GM12878 (cell line): ENCODE data around the gene BAG5. TPM values are rescaled to one million over a fixed set of nuclear protein-coding genes. Genes with fewer than 3 reads are reported as not detected.

Experiments used
- ATF2 ChIP-seq: IDR thresholded peaks from 2 replicates; pipeline ENCODE4 v1.6.1; 2012; ENCODE audit warnings: low read length, inconsistent platforms
- ATF7 ChIP-seq: fragments of 450-650 bp; IDR thresholded peaks from 2 replicates; pipeline ENCODE4 v1.6.1; 2016; ENCODE audit warnings: low read depth, mild to moderate bottlenecking
- BHLHE40 ChIP-seq, 2 experiments: fragments of 450-650 bp in 1 of 2; IDR thresholded peaks; 2 replicates each; pipeline ENCODE4 v1.6.1; 2011 to 2017; ENCODE audit warnings: low read depth in 2 of 2, borderline replicate concordance in 1 of 2, improper control_type of control experiment in 1 of 2, low read length in 1 of 2, mild to moderate bottlenecking in 1 of 2
- CEBPB ChIP-seq, 2 experiments: fragments of 150-350 bp in 1 of 2; IDR thresholded peaks; 2 replicates each; pipeline ENCODE4 v1.6.1; 2012 to 2014; ENCODE audit warnings: low read depth in 2 of 2, low read length in 2 of 2, borderline replicate concordance in 1 of 2, inconsistent platforms in 1 of 2
- CHD4 ChIP-seq: fragments of 200-600 bp; sonication (generic); IDR thresholded peaks from 2 replicates; pipeline ENCODE4 v1.6.1; 2016; ENCODE audit warnings: mild to moderate bottlenecking
- CREB1 ChIP-seq: IDR thresholded peaks from 2 replicates; pipeline ENCODE4 v1.6.1; 2012; ENCODE audit warnings: low read depth, mild to moderate bottlenecking, inconsistent platforms
- E4F1 ChIP-seq: fragments of 450-650 bp; IDR thresholded peaks from 2 replicates; pipeline ENCODE4 v1.6.1; 2018; ENCODE audit warnings: borderline replicate concordance, mild to moderate bottlenecking; ENCODE audit not compliant: partially characterized antibody
- EED ChIP-seq: sonication (generic); IDR thresholded peaks from 2 replicates; pipeline ENCODE4 v1.6.1; 2016; ENCODE audit warnings: antibody characterized with exemption, low read depth
- ESRRA ChIP-seq: IDR thresholded peaks from 2 replicates; pipeline ENCODE4 v1.6.1; 2012; ENCODE audit warnings: mild to moderate bottlenecking, low read length, improper control_type of control experiment
- HSF1 ChIP-seq: fragments of 150-350 bp; IDR thresholded peaks from 2 replicates; pipeline ENCODE4 v1.6.1; 2014; ENCODE audit warnings: mild to moderate bottlenecking, low read depth, low read length
- IKZF2 ChIP-seq, 2 experiments: fragments of 450-650 bp; IDR thresholded peaks; 2 replicates each; pipeline ENCODE4 v1.6.1; 2017; ENCODE audit warnings: mild to moderate bottlenecking in 2 of 2, moderate library complexity in 2 of 2
- NBN ChIP-seq: fragments of 450-650 bp; IDR thresholded peaks from 2 replicates; pipeline ENCODE4 v1.6.1; 2016
- NR2C2 ChIP-seq: IDR thresholded peaks from 2 replicates; pipeline ENCODE4 v1.6.1; 2011; ENCODE audit warnings: borderline replicate concordance, low read depth; ENCODE audit not compliant: control insufficient read depth, insufficient read length
- PKNOX1 ChIP-seq: fragments of 450-650 bp; IDR thresholded peaks from 2 replicates; pipeline ENCODE4 v1.6.1; 2016; ENCODE audit warnings: mild to moderate bottlenecking
- PML ChIP-seq: IDR thresholded peaks from 2 replicates; pipeline ENCODE4 v1.6.1; 2012; ENCODE audit warnings: low read length, inconsistent platforms
- RAD51 ChIP-seq: fragments of 450-650 bp; IDR thresholded peaks from 2 replicates; pipeline ENCODE4 v1.6.1; 2016; ENCODE audit warnings: moderate library complexity, mild to moderate bottlenecking, inconsistent platforms
- RELA ChIP-seq: fragments of 450-650 bp; IDR thresholded peaks from 2 replicates; pipeline ENCODE4 v1.8.0; 2014; ENCODE audit warnings: borderline replicate concordance; ENCODE audit not compliant: partially characterized antibody
- RELB ChIP-seq: fragments of 450-650 bp; IDR thresholded peaks from 2 replicates; pipeline ENCODE4 v1.6.1; 2017; ENCODE audit warnings: low read depth, mild to moderate bottlenecking, moderate library complexity
- SMAD5 ChIP-seq: IDR thresholded peaks from 2 replicates; pipeline ENCODE4 v1.6.1; 2016; ENCODE audit warnings: antibody characterized with exemption, low read depth
- STAT3 ChIP-seq: IDR thresholded peaks from 2 replicates; pipeline ENCODE4 v1.6.1; 2011; ENCODE audit warnings: low read depth, low read length, improper control_type of control experiment
- ZBTB33 ChIP-seq: fragments of 450-650 bp; IDR thresholded peaks from 2 replicates; pipeline ENCODE4 v1.6.1; 2017; ENCODE audit warnings: mild to moderate bottlenecking
- ZNF384 ChIP-seq: IDR thresholded peaks from 2 replicates; pipeline ENCODE4 v1.6.1; 2012; ENCODE audit warnings: low read depth, mild to moderate bottlenecking, low read length, improper control_type of control experiment, borderline replicate concordance
- polyA plus RNA-seq, 11 experiments: library from polyadenylated mRNA; depleted of rRNA in 4 of 11; unstranded in 6 of 11; stranded (reverse) in 5 of 11; fragments of >200 nt; fragmentation: Nextera tagmentation in 4 of 11; fragmentation: Illumina TruSeq in 1 of 11; extraction: Ambion mirVana in 4 of 11; extraction: Trizol in 1 of 11; gene quantifications; 1 replicate in 1 of 11; 2 replicates in 10 of 11; pipeline versions ENCODE4 v1.2.1 to v1.2.3, GENCODE V29; 2011 to 2016; ENCODE audit warnings: inconsistent platforms in 2 of 11, missing spikeins in 2 of 11, low read depth in 1 of 11
- total RNA-seq, 4 experiments: library from RNA; depleted of rRNA in 3 of 4; stranded (reverse); fragments of >200 nt in 3 of 4; fragmentation: Illumina TruSeq in 1 of 4; extraction: Trizol in 1 of 4; gene quantifications; 2 replicates each; pipeline versions ENCODE4 v1.2.1 to v1.2.3, GENCODE V29; 2013 to 2021

BAG5 gene
- total and polyA plus RNA-seq, 10 of the 15 experiments (the other 5 are each of a cell fraction or from before 2014, with no cell fraction given), result 9.9 to 30.5 (median 20.1) TPM

GRCh38 chr14:103593577-103593976 is 31.1 kb upstream of the BAG5 start (continued):
- TF ChIP-seq RELB (no peak), RAD51 (no peak), ZNF384 (no peak), ATF7 (no peak), ATF2 (peak; percentile 54; the same call in 1 of the 2 replicates), NR2C2 (no peak), CEBPB (IDR thresholded peaks at IDR 0.05; ENCODE audit: borderline replicate concordance in 1 of 2, low read depth in 2 of 2, low read length in 2 of 2) (no peak), CHD4 (no peak), PKNOX1 (peak; percentile 96), NBN (no peak; the same call in 1 of the 2 replicates), EED (peak; percentile 63; the same call in 1 of the 2 replicates), SMAD5 (no peak), PML (no peak), RELA (no peak), ESRRA (no peak), IKZF2 (IDR thresholded peaks at IDR 0.05) (peak in 1 of 2 experiments; percentile 36; a peak in 3 of 4 replicates), CREB1 (no peak), HSF1 (no peak), STAT3 (no peak), BHLHE40 (IDR thresholded peaks at IDR 0.05; ENCODE audit: borderline replicate concordance in 1 of 2, low read depth in 2 of 2, low read length in 1 of 2) (peak in 1 of 2 experiments; percentile 65; a peak in 1 of 4 replicates), ZBTB33 (no peak), E4F1 (no peak)
